HG03039 (cell line): ENCODE measurements around the gene URM1.

ENCODE experiments used
- ATAC-seq: cut with Tn5 transposase; IDR thresholded peaks from one replicate; pipeline ENCODE4 v1.9.1; 2021; ENCODE audit warnings: mild to moderate bottlenecking, moderate library complexity; ENCODE audit not compliant: unreplicated experiment

URM1 gene

GRCh38 chr9:128344931-128345605 is 26.1 kb upstream of the URM1 start:
- no peak for ATAC-seq

- ATAC-seq, result no peak
These were observed 22.0 kb upstream of the URM1 start for GRCh38 chr9:128349125-128349524.

DNA sequence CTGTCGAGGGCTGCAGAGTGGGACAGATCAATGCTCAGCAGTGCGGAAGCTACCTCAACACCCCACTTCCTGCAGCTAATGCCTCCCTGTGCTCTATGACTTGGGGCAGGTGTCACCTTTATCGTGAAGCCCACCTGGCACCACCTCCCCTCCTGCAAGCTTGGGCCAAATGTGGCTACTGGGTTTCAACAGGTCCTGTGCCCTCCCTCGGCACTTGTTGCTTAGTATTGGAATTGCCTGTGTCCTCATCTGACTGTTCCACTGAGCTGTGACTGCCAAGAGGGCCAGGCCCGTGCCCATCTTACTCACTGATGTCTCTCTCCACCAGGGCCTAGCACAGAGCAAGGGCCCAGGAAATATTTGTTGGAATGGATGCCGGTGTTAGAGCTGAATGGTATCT is 21.4 kb upstream of the URM1 start:
- ATAC-seq, result no peak

- no peak for ATAC-seq
These were observed 15.7 kb upstream of the URM1 start for GRCh38 chr9:128355451-128355850.

DNA sequence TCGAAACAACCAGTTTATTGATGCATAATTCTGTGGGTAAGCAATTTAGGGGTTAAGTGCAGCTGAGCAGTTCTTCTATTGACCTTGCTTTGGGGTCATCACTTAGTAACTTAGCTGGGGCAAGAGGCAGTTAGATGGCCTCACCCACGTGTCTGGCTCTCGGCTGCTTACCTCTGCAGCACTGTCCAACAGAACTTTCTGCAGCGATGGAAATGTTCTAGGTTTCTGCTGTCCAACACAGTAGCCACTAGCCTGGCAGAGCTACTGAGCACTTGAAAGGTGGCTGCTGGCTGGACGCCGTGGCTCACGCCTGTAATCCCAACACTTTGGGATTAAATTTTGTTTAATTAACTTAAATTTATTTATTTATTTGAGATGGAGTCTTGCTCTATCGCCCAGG is 13.1 kb upstream of the URM1 start:
- ATAC-seq, result no peak

GRCh38 chr9:128358861-128359260 is 12.3 kb upstream of the URM1 start:
- ATAC-seq, result no peak

- no peak for ATAC-seq
These were observed 10.3 kb upstream of the URM1 start for GRCh38 chr9:128360826-128361225.

GRCh38 chr9:128361296-128361985 is 9.7 kb upstream of the URM1 start:
- no peak for ATAC-seq

GRCh38 chr9:128361986-128362646 is 9.1 kb upstream of the URM1 start:
- no peak for ATAC-seq

DNA sequence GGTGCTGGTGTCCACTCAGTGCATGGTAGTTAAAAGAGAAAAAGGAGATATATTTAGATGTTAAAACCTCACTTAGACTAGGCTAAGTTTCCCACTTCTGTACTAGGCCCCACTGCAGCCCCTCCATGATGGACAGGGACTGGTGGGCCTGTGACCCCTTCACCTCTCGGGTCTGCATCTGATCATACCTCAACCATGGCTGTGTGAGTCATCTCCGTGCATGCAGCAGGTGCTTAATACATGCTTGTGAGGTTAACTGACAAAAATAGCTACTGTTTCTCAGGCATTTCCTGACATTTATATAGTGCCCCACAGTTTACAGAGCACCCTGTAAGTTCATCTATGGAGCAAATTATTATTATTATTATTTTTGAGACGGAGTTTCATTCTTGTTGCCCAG is 8.4 kb upstream of the URM1 start:
- no peak for ATAC-seq

GRCh38 chr9:128365525-128365924 is 5.6 kb upstream of the URM1 start:
- no peak for ATAC-seq

- ATAC-seq, result no peak
These were observed 2.0 kb upstream of the URM1 start for GRCh38 chr9:128369024-128369706.

GRCh38 chr9:128370367-128370751 is 815 bp upstream of the URM1 start:
- ATAC-seq, result no peak

DNA sequence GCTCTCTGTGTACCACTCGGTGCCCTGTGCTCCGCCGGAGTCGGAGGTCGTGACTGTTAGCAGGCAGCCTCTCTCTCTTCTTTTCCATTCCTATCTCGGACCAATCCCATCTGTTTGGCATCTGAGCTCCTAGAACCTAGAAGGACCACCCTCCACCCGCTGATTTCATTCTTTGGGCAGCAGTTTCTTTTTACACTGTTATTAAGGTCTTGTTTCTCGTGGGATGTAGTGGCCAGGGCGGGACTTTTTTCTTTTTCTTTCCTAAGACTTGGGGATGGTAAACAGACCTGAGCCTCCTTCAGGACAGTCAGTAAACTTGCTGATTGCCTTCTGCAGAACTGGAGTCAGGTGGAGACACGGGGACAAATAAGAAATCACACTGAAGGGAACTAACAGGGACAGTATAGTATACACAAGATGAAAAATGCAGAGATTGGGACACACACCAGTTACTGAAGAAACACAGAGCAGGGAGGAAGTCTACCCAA is 500 bp downstream of the URM1 start:
- ATAC-seq, result no peak

DNA sequence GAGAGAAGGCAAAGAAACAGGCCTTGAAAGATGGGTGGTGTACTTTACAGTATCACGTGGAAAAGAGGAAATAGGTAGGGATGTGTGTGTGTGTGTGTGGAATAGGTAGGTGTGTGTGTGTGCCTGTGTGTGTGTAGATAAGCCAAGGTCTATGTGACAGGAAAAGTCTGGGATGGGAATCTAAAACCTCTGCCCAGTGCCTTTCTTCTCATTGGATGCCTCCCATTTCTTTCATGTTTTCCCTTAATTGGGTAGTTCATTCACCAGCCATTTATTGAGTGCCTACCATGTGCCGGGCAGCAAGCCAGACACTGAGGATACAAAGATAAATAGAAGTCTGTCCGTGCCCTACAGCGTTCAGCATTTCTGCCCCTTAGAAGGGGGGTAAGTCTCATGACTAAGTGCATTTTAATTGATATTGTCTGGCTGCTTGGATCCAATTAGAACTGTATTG is 1.0 kb downstream of the URM1 start:
- no peak for ATAC-seq

GRCh38 chr9:128372784-128373183 is 1.6 kb downstream of the URM1 start:
- no peak for ATAC-seq

- no peak for ATAC-seq
These were observed 3.1 kb downstream of the URM1 start for GRCh38 chr9:128374221-128374675.

- ATAC-seq, result no peak
These were observed 4.7 kb downstream of the URM1 start for GRCh38 chr9:128375865-128376264.

DNA sequence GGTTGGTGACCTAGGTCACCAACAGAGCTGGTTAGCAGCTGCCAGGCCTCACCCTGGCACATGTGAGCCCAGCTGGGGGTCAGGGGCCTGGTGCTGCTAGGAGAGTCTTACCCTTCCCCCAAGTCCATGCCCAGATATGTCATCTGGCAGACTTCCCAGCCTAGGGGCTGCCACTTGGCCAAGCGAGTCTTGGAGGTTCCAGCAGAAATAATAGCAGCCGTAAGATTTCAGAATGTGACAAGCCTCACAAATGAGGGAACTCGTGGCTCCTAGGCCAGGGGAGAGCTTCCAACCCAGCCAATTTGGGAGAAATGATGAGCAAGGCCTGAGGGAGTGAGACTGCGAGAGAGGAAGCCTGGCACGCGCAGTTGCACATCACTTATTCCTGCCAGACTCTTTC is 11.1 kb downstream of the URM1 start:
- ATAC-seq, result no peak

DNA sequence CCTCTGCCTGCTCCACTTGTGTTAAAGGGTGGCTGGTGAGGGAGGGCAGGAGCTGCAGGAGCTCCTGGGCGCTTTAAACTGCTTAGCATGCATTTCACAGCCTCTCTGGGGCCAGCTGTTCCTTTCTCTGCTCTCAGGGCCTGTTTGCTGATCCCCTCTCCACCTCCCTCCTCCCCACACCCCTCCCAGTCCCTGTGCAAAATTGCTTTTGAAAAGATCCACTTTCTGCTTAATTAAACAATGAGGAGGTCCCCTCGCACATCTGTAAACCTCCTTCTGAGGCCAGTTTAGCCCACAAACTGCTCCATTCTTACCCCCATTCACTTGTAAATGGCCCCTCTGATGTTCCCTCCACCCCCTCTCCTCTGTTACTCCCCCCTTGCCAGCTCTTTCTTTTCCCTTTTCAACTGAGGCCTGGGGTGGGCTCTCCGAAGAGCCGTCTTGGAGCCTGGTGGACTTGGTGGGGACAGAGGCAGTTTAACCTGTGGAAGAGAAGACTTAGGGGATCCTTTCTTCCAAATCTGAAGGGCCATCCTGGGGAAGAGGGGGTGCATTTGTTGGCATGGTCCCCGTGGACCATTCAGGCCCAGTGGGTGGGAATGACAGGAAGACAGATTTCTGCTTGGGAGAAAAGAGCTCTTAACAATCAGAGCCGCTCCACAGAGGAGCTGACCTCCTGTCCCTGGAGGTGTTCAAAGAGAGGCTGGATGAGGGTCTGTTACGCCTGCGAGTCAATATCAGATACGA is 12.0 kb downstream of the URM1 start:
- ATAC-seq, result no peak

DNA sequence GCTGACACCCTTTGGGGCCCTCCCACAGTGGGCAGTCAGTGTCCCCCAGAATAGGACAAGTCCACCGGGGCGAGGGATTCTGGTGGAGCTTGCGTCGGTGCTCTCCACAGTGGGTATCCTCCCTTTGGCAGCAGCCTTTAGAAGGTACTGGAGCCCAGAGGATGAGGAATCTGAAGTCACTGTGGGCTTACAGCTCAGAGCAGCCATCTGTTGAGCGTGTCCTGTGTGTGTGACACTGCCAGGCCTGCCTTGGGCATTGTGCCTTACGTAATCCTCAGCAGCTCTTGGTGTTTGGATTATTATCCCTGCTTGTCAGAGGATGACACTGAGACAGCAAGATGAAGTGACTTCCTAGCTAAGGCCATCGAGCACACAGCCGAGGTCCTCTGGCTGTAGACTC is 12.6 kb downstream of the URM1 start:
- ATAC-seq, result no peak
